HFF-Myc (cell line): ENCODE data around the gene RPL22.

Experiments
- DNase-seq: peaks from one replicate; pipeline ENCODE4 v3.0.0-alpha.2; 2011; ENCODE audit warnings: low read depth; ENCODE audit errors: extremely low read depth
- H3K4me3 ChIP-seq: replicated peaks from 2 replicates; pipeline ENCODE4 v1.5.1; 2011; ENCODE audit warnings: low read depth, mild to moderate bottlenecking, control low read depth, low read length
- TF ChIP-seq, protein P1 (sequence below): IDR thresholded peaks from 2 replicates; pipeline ENCODE4 v1.5.1; 2012; ENCODE audit warnings: mild to moderate bottlenecking, low read depth, low read length, control low read depth; ENCODE audit errors: missing control alignments

RPL22 gene

DNA sequence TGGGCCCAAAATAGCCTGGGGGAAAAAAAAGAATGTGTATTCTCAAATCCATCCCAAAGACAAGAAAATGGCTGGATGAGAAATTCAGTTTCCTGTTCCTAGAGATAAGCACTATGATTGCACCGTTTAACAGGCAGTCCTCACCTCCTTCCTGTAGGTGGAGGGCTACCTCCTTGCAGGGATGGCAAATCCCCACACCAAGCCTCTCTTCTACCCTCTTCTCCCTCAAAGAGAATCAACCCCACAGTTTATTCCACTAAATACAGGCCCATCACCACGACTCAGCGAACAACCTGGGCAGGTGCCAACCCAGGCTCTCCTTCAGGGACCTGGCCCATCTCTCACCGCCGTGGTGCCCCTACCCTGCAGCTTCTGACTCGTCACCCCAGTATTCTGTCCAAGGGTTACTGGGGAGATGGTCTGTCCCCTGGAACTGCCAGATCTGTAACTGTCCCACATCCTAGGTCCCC lies 15.8 kb downstream of the RPL22 start:
- TF ChIP-seq, protein P1, sequence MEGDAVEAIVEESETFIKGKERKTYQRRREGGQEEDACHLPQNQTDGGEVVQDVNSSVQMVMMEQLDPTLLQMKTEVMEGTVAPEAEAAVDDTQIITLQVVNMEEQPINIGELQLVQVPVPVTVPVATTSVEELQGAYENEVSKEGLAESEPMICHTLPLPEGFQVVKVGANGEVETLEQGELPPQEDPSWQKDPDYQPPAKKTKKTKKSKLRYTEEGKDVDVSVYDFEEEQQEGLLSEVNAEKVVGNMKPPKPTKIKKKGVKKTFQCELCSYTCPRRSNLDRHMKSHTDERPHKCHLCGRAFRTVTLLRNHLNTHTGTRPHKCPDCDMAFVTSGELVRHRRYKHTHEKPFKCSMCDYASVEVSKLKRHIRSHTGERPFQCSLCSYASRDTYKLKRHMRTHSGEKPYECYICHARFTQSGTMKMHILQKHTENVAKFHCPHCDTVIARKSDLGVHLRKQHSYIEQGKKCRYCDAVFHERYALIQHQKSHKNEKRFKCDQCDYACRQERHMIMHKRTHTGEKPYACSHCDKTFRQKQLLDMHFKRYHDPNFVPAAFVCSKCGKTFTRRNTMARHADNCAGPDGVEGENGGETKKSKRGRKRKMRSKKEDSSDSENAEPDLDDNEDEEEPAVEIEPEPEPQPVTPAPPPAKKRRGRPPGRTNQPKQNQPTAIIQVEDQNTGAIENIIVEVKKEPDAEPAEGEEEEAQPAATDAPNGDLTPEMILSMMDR = peak; percentile 6
- no peak overlapping the region for H3K4me3 ChIP-seq
- DNase-seq = no peak

DNA sequence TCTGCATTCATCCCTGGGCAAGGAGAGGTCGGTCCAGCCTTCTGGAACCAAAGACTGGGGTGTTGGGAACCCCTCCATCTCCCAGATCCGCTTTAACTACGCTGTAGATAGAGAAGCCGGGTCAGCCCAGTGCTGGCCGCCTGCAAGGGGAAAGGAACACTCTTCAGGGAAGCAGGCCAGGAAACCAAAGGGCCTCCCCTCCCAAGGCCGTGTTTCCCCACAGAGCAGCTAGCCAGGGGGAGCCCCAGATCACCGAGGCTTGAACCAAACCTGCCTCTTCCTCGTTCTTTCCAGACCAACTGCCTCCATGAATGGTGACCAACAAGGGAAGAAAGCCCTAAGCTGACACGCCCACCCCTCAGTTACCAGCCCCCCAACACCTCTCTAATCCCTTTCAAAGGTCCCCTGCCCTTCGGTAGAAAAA lies 18.0 kb downstream of the RPL22 start:
- no peak overlapping the region for H3K4me3 ChIP-seq
- DNase-seq = no peak
- TF ChIP-seq, protein P1 = no peak

GRCh38 chr1:6180707-6181311 lies 18.6 kb downstream of the RPL22 start:
- H3K4me3 ChIP-seq = no peak overlapping the region
- TF ChIP-seq, protein P1 = no peak
- no peak for DNase-seq

GRCh38 chr1:6180268-6180706 lies 19.1 kb downstream of the RPL22 start, which contains the start of gene CHD5:
Gene CHD5, minus strand, starts transcription at chr1:6180321. Its CDS starts 298 bp downstream, at chr1:6180023.
- TF ChIP-seq, protein P1 = no peak
- no peak within 1 kb of the TSS for H3K4me3 ChIP-seq
- no peak for DNase-seq

GRCh38 chr1:6179564-6180175 lies 19.7 kb downstream of the RPL22 start:
- H3K4me3 ChIP-seq = no peak overlapping the region
- TF ChIP-seq, protein P1 = no peak
- DNase-seq = no peak

DNA sequence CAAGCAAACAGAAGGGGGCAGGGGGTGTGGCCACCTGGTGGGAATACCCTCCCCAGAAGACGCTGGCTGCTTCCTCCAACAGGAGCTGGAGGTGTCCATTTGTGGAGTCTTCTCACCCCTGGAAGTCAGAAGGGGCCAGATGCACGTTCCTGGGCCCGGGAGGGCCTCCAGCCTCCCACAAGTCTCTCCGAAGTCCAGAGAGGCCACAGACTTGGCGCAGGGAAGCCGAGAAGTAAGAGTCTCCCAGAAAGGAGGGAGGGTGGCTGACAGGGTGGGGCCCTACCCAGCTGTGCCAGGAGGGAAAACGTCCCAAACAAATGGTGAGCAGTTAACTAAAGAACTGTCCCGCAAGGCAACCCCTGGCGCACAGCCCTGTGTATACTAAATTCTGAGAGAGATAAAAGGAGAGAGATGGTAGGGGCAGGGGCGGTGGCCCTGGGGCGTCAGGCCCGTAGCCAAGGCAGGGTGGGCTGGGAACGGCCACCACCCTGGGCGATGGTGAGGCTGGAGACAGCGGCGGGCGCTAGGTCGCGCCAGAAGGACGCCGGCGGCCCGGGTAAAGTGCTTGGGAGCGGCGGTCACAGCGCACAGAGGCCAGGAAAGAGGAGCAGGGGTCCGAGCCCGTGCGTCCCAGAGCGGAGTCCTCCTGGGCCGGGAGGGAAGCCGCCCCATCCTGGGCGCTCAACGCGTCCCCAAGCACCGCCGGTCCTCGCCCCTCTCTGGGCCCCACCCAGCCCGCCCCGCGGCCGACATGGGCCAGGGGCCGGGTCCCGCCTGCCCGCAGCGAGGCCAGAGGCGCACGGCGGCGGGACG lies 20.4 kb downstream of the RPL22 start:
- no peak overlapping the region for H3K4me3 ChIP-seq
- TF ChIP-seq, protein P1 = no peak
- DNase-seq = no peak
